Measurements from ENCODE around the gene FFAR3.
"Not testable (repeated sequence)": the region's sequence is repeated elsewhere in the genome, so short reads cannot be mapped to it uniquely, and the experiment has no call there.

Gene FFAR3

DNA sequence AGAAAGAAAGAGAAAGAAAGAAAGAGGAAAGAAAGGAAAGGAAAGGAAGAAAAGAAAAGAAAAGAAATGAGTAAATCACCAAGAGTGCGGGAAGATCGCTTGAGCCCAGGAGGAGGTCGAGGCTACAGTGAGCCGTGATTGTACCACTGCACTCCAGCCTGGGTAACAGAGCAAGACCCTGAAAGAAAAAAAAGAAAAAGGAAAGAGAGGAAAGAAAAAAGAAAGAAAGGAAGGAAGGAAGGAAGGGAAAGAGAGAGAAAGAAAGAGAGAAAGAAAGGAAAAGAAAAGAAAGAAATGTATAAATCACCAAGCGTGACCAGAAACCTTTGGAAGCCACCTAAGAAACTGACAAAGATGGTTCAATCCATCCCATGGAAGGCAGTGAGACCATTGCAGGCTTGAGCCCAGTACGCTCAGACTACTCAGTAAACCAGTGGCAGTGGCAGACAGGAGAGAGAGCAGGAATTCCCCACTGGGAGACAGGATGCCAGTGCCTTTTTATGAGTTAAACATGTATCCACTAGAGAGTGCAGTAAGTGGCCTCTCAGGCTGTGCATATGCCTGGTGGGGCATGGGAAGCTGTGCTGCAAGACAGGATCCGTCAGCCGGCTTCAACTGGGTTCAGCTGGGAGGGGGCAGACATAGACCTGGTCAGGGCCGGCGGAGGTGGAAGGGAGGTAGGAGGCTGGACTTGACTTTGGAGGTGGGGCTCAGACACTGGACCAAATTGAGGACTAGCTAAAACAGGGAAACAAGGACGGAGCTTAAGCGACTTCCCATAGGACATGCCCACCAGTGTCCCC, 17.4 kb downstream of the FFAR3 start:
- no peak for DNase-seq (ENCODE audit: low read depth)

- DNase-seq (ENCODE audit: low read depth) = no peak
Measured at GRCh38 chr19:35377656-35378055, 19.4 kb downstream of the FFAR3 start.

- no peak for DNase-seq (ENCODE audit: low read depth)
Measured at GRCh38 chr19:35378356-35378755, 20.1 kb downstream of the FFAR3 start.

DNA sequence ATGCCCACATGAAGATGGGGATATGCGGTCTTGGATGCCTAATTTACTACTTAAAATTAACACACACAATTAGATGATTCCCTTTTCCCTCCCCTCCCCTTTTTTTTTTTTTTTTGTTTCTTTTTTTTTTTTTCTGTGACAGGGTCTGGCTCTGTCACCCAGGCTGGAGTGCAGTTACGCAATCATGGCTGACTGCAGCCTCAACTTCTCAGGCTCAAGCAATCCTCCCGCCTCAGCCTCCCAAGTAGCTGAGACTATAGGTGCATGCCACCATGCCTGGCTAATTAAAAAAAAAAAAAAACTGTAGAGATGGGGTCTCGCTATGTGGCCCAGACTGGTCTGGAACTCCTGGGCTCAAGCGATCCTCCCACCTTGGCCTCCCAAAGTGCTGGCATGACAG, 21.3 kb downstream of the FFAR3 start:
- not testable (repeated sequence) for DNase-seq (ENCODE audit: low read depth)

DNA sequence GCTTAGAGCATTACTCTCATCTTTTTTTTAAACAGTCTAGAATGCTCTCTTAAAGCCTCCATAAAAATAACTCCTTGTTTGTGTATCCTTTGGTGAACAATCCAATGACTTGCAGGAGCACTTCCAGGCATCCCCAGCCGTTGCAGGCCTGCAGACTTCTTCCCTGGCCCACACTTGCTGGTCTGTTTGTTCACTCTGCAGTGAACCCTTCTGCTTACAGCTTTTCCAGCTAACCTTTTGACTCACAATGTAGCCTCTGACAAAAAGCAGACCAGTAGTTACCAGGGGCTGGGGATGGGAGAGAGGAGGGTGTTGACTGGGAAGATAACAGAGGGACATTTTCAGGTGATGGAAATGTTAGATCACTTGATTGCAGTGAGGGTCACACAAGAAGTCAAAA, 21.7 kb downstream of the FFAR3 start:
- no peak for DNase-seq (ENCODE audit: low read depth)

GRCh38 chr19:35380450-35381124, 22.3 kb downstream of the FFAR3 start:
- DNase-seq (ENCODE audit: low read depth) = no peak

DNA sequence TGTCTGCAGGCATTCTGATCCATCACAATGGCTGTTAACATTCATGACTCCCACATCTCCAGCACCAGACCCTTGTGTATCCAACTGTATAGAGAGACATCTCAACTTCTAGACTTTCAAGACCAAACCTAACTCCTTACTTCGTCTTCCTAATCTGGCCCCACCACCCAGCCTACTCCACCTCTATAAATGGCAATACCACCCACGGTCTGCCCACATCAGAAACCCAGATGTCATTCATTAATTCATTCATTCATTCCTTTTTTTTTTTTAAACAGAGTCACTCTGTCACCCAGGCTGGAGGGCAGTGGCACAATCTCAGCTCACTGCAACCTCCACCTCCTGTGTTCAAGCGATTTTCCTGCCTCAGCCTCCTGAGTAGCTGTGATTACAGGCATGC, 23.1 kb downstream of the FFAR3 start:
- DNase-seq (ENCODE audit: low read depth) = no peak

DNA sequence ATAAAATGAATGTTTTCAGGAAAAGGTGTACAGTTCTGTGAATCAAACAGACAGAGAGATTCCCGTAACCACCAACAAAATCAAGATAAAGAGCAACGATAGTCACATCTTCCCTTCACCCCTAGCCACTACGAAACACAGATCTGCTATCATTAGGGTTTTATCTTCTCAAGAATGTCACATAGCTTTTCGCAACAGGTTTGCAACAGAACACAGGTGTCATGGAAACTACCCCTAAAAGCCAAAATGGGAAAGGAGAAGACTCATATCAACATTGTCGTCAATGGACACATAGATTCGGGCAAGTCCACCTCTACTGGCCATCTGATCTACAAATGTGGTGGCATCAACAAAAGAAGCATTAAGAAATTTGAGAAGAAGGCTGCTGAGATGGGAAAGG, 23.7 kb downstream of the FFAR3 start:
- DNase-seq (ENCODE audit: low read depth) = no peak

DNA sequence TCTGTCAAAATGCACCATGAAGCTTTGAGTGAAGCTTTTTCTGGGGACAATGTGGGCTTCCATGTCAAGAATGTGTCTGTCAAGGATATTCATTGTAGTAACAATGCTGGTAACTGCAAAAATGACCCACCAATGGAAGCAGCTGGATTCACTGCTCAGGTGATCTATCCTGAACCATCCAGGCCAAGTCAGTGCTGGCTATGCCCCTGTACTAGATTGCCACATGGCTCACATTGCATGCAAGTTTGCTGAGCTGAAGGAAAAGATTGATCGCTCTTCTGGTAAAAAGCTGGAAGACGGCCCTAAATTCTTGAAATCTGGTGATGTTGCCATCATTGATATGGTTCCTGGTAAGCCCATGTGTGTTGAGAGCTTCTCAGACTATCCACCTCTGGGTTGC, 25.3 kb downstream of the FFAR3 start:
- DNase-seq (ENCODE audit: low read depth) = no peak

DNA sequence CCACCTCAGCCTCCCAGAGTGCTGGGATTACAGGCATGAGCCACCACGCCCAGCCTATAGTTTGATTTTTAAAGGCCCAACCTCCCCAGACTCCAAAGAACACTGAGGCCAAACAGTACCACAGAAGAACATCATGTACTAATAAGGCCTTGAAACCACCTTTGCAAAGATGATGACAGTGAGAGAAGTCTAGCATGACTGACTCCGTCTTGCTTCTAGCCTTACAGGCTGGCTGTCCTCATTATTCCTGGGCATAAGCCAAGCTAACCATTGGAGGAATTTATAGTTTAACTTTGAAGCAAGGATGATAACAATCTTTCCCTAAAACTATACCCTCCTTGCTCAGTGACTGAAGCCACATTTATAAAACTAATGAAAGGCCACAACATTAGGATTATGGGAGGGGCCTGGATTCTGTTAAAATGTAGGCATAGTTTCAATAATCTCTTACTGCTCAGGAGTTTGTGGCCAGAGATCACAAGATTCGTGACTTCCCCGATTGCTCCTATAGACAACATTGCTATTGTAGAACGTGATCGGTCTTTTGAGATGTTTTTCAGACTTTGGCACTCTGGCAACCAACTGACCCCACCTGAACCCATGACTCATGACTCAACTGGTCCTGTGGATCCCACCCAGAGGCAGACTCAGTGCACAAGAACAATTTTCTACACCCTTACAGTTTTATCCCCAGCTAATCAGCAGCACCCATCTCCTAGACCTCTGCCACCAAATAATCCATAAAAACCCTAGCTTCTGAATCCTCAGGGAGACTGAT, 30.2 kb downstream of the FFAR3 start:
- no peak for DNase-seq (ENCODE audit: low read depth)

- no peak for DNase-seq (ENCODE audit: low read depth)
Measured at GRCh38 chr19:35389192-35389861, 31.1 kb downstream of the FFAR3 start.

- no peak for DNase-seq (ENCODE audit: low read depth)
Measured at GRCh38 chr19:35392742-35393715, 34.8 kb downstream of the FFAR3 start.

DNA sequence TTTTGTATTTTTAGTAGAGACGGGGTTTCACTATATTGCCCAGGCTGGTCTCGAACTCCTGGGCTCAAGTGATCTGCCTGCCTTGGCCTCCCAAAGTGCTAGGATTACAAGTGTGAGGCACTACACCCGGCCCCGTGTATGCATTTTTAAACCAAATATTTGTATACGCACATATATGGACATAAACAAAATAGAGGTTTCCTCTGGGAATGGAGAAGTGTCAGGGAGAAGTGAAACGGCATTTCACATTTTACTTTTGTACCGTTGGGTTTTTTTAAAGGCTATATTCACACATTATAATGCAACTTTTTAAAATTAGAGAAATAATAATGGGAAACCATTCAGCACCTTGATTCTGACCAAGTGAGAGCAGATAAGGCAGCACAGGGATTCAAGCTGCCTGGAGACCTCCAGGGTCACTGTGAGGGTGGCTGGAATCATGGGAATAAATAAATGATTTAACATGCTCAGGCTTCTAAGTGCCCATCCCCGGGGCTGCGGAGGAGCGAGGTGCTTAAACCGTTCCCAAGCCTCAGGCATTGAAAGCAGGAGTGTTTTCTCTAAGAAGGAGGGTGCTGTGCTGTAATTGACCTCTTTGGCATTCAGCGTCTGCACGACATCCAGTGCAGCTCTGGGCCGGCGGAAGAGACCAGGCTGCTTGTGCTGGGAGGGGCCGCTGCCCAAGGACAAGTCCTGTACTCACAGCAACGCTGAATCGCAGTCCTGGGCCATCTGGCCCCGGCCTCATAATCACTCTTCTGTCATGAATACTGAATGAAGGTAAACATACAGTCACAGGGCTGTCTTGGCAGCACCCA, 37.3 kb downstream of the FFAR3 start:
- DNase-seq (ENCODE audit: low read depth) = no peak

- DNase-seq (ENCODE audit: low read depth) = no peak
Measured at GRCh38 chr19:35396240-35396885, 38.1 kb downstream of the FFAR3 start.

DNA sequence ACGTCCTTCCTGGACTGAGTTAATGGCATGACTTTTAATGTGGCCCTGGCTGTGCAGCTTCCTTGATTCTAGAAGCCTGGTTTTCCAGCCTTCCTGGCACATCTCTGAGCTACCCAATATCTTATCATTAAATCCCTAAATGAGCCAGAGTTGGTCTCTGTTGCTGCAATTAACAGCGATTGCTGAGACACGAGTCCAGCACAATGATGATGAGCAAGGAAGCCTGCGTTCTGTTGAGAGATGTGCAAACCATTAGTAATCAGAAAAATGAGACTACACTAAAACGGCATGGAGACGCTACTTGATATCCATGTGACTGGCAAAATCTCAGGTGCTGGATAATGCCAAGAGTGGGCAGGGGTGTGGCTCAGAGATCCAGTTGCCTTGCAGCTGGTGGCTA, 38.8 kb downstream of the FFAR3 start:
- no peak for DNase-seq (ENCODE audit: low read depth)

DNA sequence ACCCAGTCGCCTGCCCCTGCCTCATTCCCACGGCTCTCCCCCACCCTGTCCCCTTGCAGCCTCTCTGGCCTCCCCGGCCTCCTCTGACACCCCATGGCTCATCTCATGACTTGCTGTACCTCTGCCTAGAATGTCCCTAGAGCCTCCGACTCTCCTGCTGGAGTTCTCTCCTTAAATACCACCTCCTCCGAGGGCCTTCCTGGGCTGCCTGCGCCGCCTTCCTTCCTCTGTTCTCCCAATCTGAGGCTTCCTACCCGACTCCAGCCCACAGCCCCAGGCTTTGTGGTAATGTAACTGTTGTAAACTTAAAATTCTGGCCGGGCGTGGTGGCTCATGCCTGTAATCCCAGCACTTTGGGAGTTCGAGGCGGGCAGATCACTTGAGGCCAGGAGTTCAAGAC, 40.3 kb downstream of the FFAR3 start:
- DNase-seq (ENCODE audit: low read depth) = no peak

- no peak for DNase-seq (ENCODE audit: low read depth)
Measured at GRCh38 chr19:35399231-35399630, 41.0 kb downstream of the FFAR3 start.

- no peak for DNase-seq (ENCODE audit: low read depth)
Measured at GRCh38 chr19:35399948-35400772, 41.9 kb downstream of the FFAR3 start.

DNA sequence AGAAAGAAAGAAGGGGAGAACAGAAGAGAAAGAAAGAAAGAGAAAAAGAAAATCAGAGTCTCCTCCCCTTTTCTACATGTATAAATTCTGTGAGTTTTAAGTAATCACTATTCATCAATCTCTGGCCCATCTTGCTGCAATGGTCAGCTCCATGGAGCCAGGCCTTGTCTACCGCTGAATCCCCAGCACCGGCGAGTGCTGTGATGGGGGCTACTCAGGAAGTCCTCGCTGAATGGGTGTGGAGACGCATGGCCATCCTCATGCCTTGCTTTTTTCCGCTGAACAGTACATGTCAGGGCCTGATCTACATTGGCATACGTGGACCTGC, 42.5 kb downstream of the FFAR3 start:
- DNase-seq (ENCODE audit: low read depth) = no peak
